Natural killer cell treated with Interleukin-12 subunit alpha and Interleukin-12 subunit beta and Interleukin-15 and Interleukin-18, amount 100 ng/mL, for 72 hours (primary cell): ENCODE results near the gene CXXC1. TPM values are rescaled to one million over a fixed set of nuclear protein-coding genes. Genes with fewer than 3 reads are reported as not detected.
"Not testable (repeated sequence)": the region's sequence is repeated elsewhere in the genome, so short reads cannot be mapped to it uniquely, and the experiment has no call there.

Source experiments
- ATAC-seq, 2 donors: fragments of 150-1000 bp; cut with Tn5 transposase in 1 of 2; sonication (Bioruptor Pico), chemical (Tn5 transposase) in 1 of 2; 2 replicates each; pipeline ENCODE4 v1.10.0; 2021
- DNase-seq: peaks from one replicate; pipeline ENCODE4 v3.0.0; 2022; ENCODE audit warnings: low spot score
- H3K27ac Mint-ChIP-seq, 2 donors: 1 replicate in 1 of 2; 2 replicates in 1 of 2; pipeline ENCODE4 v1.8.0; 2022; ENCODE audit warnings: mixed read lengths in 2 of 2, mild to moderate bottlenecking in 1 of 2, moderate library complexity in 1 of 2
- H3K27me3 Mint-ChIP-seq, 2 donors: 1 replicate in 1 of 2; 2 replicates in 1 of 2; pipeline ENCODE4 v1.8.0; 2022; ENCODE audit warnings: mixed read lengths in 2 of 2
- H3K36me3 Mint-ChIP-seq: one replicate; pipeline ENCODE4 v1.8.0; 2022; ENCODE audit warnings: mixed read lengths
- H3K4me1 Mint-ChIP-seq, 2 donors: 1 replicate in 1 of 2; 2 replicates in 1 of 2; pipeline ENCODE4 v1.8.0; 2022; ENCODE audit warnings: low read depth in 2 of 2, mixed read lengths in 2 of 2, mild to moderate bottlenecking in 1 of 2
- H3K4me3 Mint-ChIP-seq: one replicate; pipeline ENCODE4 v1.8.0; 2022; ENCODE audit warnings: mixed read lengths
- H3K9me3 Mint-ChIP-seq: 2 replicates; pipeline ENCODE4 v1.8.0; 2022; ENCODE audit warnings: mixed read lengths
- total RNA-seq, 2 donors: library from RNA; stranded (reverse); gene quantifications; one replicate each; pipeline ENCODE4 v1.2.3, GENCODE V29; 2022

Gene CXXC1
- total RNA-seq, 2 donors from 2014 or later: 108 to 162 TPM

DNA sequence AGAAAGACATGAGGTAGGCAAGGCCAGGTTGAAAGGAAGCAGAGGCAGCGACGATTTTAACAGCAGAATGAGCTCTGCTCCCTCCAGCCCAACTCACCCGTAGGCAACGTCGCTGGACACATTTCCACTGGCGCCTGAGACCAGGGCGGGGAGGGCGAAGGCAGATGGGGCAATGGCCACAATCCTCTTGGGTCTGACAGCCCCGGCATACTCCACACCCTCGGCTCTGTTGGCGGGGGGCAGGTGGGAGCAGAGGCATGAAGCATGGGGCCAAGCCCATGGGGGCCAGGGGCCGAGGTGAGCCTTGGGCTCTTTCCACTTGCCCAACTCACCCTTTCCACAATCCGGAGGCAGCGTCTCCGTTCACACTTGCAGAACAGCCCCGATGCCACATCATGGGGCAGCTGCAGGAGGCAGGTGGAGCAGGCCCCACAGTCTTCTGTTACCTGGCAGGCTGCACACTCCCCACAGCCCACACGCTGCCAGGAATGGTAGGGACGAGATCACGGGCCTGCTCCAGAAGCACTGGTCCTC, 11.9 kb downstream of the CXXC1 start:
- H3K36me3 Mint-ChIP-seq: peaks cover 26% of the 10 kb centered on the region
- no peak overlapping the region for H3K27ac Mint-ChIP-seq
- no peak overlapping the region for H3K4me3 Mint-ChIP-seq
- no peak for ATAC-seq
- H3K27me3 Mint-ChIP-seq: no peaks in the 10 kb centered on the region
- H3K9me3 Mint-ChIP-seq: no peaks in the 10 kb centered on the region
- no peak for DNase-seq
- H3K4me1 Mint-ChIP-seq: peaks cover 16 to 32% of the 10 kb centered on the region in 2 donors

DNA sequence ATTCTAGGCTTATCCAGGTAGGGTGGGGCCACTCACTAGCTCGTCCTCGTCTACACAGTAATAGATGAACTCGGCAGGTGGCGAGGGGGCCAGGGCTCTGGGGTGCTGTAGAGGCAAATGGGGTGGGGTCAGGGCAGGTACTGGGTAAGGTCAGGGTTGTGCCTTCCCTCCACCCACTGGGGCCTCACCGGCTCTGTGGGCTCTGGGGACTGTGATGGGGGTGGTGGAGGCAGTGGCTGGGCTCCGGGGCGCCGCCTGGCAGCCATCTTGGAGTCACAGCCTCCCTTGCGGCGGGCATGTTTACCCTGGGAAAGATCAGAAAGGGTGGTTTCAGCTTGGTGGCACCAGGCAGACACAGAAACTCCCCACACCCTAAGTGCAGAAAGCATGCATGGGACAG, 12.6 kb downstream of the CXXC1 start:
- peaks cover 10 to 25% of the 10 kb centered on the region in 2 donors for H3K4me1 Mint-ChIP-seq
- H3K9me3 Mint-ChIP-seq: no peaks in the 10 kb centered on the region
- no peak overlapping the region for H3K27ac Mint-ChIP-seq
- peaks cover 26% of the 10 kb centered on the region for H3K36me3 Mint-ChIP-seq
- DNase-seq (no peak), ATAC-seq (no peak)
- no peak overlapping the region for H3K4me3 Mint-ChIP-seq
- no peaks in the 10 kb centered on the region for H3K27me3 Mint-ChIP-seq

DNA sequence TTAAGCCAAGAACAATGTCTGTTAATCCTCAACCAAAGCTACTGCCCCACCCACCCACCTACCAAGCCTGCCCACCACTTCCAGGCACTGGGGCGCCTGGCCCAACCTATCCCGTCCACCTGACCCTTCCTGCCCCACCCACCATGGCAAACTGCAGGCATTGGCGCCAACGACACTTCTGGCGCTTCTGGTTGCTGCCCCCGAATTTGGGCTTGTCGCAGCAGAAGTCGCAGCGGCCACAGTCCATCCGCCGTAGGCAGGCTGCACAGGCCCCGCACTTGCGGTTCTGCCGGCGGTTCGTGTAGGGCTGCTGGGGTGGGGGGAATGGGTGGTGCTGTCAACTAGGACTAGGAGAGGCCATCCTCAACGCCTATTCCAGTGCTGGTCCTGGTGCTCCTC, 13.4 kb downstream of the CXXC1 start:
- Mint-ChIP-seq H3K27me3 (no peaks in the 10 kb centered on the region), H3K4me3 (no peak overlapping the region), H3K36me3 (peaks cover 22% of the 10 kb centered on the region), H3K9me3 (no peaks in the 10 kb centered on the region), H3K4me1 (peaks cover 2 to 21% of the 10 kb centered on the region in 2 donors), H3K27ac (no peak overlapping the region)
- ATAC-seq: no peak
- DNase-seq: no peak

DNA sequence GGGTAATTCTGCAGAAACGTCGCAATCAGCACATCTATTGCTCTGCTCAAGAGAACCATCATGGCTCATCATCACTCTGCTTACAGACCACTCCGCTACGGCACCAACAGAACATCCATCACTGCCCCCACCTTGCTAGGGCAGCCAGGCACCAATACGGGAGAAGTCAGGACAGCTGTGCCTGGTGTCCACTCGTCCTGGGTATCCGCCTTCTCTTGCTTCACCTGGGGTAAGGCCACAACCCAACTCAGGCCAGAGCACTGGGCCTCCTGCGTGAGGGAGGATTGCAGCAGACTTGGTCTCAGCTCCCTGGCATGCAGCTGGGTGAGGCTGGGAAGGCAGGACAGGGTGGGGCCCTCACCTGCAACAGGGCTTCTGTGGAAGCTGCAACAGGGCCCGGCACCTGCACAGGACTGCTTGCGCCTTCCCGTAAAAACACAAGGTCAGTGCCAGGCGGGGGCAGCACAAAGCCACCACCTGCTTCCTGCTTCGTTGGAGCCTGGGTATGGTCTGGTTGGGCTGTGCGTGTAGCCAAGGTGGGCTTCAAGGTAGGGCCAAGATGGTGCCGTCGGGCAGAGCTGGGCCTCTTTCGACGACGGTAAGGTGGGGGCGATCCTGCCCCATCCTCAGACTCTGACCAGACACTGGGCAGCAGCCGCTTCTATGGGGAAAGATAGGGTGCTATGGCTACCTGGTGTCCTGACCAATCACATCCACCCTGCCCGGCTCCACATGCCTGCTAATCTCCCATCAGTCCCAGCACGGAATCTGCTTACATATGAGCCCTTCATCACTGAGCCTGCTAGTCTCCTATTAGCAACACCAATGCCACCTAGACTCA, 14.1 kb downstream of the CXXC1 start:
- no peak overlapping the region for H3K27ac Mint-ChIP-seq
- ATAC-seq: no peak

DNA sequence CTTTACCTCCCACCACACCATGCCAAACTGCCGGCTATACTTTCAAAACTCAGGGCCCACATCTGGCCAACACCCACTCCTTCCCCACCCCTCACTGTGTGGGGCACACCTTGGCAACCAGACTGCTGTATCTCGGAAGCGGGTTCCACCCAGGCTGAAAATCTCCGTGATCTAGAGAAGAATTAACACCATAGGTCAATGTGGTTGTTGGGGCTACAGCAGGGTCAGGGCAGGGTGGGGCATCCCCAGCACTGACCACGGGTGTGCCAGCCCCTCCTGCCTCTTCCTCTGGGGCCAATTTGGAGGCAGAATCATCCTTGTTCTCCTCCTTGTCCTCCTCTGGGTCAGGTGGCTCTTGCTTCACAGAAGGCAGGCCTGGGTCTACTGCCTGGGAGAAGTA, 14.9 kb downstream of the CXXC1 start:
- ATAC-seq (no peak), DNase-seq (no peak)
- Mint-ChIP-seq H3K27me3 (no peaks in the 10 kb centered on the region), H3K27ac (no peak overlapping the region), H3K36me3 (peaks cover 21% of the 10 kb centered on the region), H3K4me1 (peaks cover 5 to 24% of the 10 kb centered on the region in 2 donors), H3K4me3 (no peak overlapping the region), H3K9me3 (no peaks in the 10 kb centered on the region)

More for the DNA sequence above, 14.1 kb downstream of the CXXC1 start:
- no peaks in the 10 kb centered on the region for H3K27me3 Mint-ChIP-seq
- H3K9me3 Mint-ChIP-seq: no peaks in the 10 kb centered on the region
- H3K4me3 Mint-ChIP-seq: no peak overlapping the region
- peaks cover 0 to 20% of the 10 kb centered on the region in 2 donors for H3K4me1 Mint-ChIP-seq
- H3K36me3 Mint-ChIP-seq: peaks cover 21% of the 10 kb centered on the region
- DNase-seq: no peak

DNA sequence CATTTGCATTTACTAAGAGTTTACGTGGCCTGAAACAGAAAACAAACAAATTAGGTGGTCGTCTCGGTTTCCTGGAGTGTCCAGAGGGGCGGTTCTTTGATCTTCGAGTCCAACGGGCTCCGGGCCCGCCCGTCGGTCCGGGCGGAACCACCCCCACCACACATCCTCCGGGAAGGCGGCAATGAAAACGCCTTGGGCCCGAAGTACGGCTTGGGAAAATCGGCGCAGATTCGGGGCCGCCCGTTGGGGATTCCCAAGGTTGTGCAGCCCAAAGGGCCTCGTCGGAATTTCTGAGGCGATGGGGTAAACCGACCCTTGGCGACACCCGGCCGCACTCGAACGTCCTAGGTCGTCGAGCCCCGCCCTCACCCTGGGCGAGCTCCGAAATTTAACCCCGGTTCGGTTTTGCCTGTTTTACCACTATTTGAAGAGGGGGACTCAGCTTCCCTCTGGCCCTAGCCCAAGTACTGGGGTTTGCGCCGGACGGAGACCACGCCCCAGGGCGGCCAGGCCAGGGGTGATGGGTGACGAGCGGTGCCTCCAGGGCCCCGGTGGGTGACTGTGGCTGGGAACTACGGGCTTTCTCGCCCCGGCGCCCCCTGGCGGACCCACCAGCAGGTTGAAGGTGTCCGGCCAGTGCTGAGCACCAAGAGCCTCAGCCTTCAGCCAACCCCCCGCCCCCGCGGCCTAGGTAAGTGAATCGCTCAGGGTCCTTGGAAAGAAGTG, 19.3 kb downstream of the CXXC1 start:
- peak; percentile 83 to 86 for ATAC-seq

DNA sequence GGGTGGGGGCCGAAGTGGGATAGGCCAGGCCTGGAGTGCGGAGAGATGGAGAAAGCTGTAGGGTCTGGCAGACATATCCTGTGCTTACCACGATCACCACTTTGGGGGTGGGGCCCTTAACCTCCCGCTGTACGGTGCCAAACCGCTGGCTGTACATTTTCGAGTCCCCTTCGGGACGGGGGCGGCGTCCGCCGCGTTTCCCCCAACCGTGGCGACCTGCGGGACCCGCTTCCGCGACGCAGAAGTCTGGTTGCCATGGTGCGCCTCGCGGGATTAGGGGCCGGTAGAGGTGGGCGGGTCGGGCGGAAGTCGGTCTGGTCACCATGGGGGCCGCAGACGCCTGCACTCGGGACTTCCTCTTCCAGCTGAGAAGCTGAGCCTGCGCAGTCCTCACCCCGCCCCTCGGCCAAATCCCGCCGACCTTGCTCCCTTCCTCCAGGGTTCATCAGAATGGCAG, 21.2 kb downstream of the CXXC1 start, which contains the start of gene CFAP53:
TSS of gene CFAP53 (minus strand) at position 248 of the 457 bp plus-strand sequence. CDS start at position 157, 91 bp downstream.
- Mint-ChIP-seq H3K36me3 (no peaks in the 10 kb centered on the region), H3K27ac (peak within 1 kb of the TSS; percentile 84 to 87), H3K4me3 (peak within 1 kb of the TSS; percentile 85), H3K27me3 (no peaks in the 10 kb centered on the region), H3K9me3 (no peaks in the 10 kb centered on the region), H3K4me1 (peaks cover 13 to 20% of the 10 kb centered on the region in 2 donors)
- DNase-seq (peak; percentile 96), ATAC-seq (peak; percentile 96 to 97)

More for the DNA sequence above, 19.3 kb downstream of the CXXC1 start:
- peak overlapping the region; percentile 64 to 81 for H3K27ac Mint-ChIP-seq
- H3K4me3 Mint-ChIP-seq: peak overlapping the region; percentile 64
- H3K36me3 Mint-ChIP-seq: no peaks in the 10 kb centered on the region
- no peaks in the 10 kb centered on the region for H3K27me3 Mint-ChIP-seq
- DNase-seq: peak; percentile 90
- H3K4me1 Mint-ChIP-seq: peaks cover 17 to 20% of the 10 kb centered on the region in 2 donors
- H3K9me3 Mint-ChIP-seq: no peaks in the 10 kb centered on the region

DNA sequence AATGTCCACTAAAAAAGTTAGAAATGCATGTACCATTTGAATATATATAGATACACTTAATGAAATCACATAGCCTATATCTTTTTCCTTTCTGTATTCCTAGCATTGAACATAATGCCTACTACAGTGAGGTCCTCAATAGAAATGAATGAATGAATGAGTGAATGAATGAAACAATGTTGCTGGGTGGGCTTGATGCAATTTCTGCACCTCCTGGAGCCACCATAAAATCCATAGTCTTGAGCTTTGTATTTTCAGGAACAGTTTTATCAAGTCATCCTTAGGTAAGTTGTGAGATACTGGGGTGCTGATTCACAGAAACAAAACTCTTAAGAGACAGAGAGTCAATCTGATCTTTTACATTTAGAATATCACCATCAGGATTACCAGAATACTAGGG, 24.5 kb downstream of the CXXC1 start:
- Mint-ChIP-seq H3K4me3 (no peak overlapping the region), H3K9me3 (no peaks in the 10 kb centered on the region), H3K4me1 (peaks cover 10 to 19% of the 10 kb centered on the region in 2 donors), H3K27ac (no peak overlapping the region), H3K36me3 (no peaks in the 10 kb centered on the region), H3K27me3 (peaks cover 6 to 7% of the 10 kb centered on the region in 2 donors)
- no peak for ATAC-seq
- DNase-seq: no peak

DNA sequence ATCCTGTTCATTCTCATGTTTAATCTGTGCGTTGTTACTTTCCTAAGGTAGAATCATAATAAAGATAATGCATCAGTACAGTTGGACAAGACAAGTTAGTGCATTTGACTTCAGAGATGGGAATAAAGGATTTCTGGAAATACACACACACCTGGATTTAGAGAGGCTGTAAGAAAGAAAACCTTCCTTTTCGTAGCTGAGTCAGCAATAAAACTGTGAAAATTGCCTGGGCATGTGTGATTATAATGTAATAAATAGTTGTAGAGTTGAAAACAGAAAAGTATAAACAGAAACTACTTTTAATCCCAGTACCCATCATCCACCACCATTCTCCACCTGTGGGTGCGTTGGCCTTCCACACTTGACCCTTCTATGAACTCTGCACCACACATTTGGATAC, 36.6 kb downstream of the CXXC1 start:
- no peak overlapping the region for H3K4me3 Mint-ChIP-seq
- no peak for DNase-seq
- H3K27me3 Mint-ChIP-seq: peaks cover 9 to 13% of the 10 kb centered on the region in 2 donors
- no peak for ATAC-seq
- no peak overlapping the region for H3K27ac Mint-ChIP-seq
- no peaks in the 10 kb centered on the region for H3K9me3 Mint-ChIP-seq
- no peaks in the 10 kb centered on the region for H3K36me3 Mint-ChIP-seq
- no peaks in the 10 kb centered on the region for H3K4me1 Mint-ChIP-seq

DNA sequence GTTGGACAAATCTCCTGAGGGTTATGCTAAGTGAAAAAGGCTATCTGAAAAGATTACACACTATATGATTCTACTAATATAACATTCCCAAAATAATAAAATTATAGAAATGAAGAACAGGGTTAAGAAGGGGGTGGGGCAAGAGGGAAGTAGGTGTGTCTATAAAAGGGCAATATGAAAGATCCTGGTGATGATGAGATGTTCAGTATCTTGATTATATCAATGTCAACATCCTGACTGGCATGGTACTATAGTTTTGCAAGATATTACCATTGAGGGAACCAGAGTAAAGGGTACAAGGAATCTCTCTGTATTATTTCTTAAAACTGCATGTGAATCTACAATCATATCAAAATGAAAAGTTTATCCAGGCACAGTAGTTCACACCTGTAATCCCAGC, 37.9 kb downstream of the CXXC1 start:
- Mint-ChIP-seq H3K27me3 (peaks cover 9 to 13% of the 10 kb centered on the region in 2 donors), H3K4me1 (no peaks in the 10 kb centered on the region), H3K36me3 (no peaks in the 10 kb centered on the region), H3K4me3 (no peak overlapping the region), H3K9me3 (no peaks in the 10 kb centered on the region), H3K27ac (no peak overlapping the region)
- ATAC-seq: no peak
- no peak for DNase-seq

DNA sequence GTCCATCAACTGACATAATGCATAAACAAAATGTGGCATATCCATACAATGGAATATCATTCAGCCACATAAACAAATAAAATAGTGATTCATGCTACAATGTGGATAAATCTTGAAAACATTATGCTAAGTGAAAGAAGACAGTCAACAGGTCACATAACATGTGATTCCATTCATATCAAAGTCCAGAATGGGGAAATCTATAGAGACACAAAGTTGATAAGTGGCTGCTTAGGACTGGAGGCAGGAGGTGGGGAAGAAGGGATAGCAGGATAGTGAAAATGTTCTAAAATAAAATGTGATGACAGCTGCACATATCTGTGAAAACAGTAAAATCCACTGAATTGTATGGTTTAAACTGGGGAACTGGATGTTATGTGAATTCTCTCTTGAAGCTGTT, 39.9 kb downstream of the CXXC1 start:
- Mint-ChIP-seq H3K27me3 (peaks cover 13 to 16% of the 10 kb centered on the region in 2 donors), H3K9me3 (no peaks in the 10 kb centered on the region), H3K4me3 (no peak overlapping the region), H3K27ac (no peak overlapping the region), H3K36me3 (no peaks in the 10 kb centered on the region), H3K4me1 (no peaks in the 10 kb centered on the region)
- ATAC-seq: no peak
- no peak for DNase-seq

DNA sequence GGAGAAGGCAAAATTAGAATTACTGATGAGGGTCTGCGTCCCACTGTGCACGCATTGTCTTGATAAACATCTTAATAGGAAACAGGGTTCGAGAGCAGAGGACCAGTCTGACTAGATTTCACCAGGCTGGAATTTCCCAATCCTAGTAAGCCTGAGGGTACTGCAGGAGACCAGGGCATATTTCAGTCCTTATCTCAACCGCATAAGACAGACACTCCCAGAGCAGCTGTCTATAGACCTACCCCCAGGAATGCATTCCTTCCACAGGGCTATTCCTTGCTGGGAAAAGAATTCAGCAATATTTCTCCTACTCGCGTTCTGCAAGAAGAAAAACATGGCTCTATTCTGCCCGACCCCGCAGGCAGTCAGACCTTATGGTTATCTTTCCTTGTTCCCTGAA, 45.7 kb downstream of the CXXC1 start:
- not testable (repeated sequence) for H3K4me3 Mint-ChIP-seq

DNA sequence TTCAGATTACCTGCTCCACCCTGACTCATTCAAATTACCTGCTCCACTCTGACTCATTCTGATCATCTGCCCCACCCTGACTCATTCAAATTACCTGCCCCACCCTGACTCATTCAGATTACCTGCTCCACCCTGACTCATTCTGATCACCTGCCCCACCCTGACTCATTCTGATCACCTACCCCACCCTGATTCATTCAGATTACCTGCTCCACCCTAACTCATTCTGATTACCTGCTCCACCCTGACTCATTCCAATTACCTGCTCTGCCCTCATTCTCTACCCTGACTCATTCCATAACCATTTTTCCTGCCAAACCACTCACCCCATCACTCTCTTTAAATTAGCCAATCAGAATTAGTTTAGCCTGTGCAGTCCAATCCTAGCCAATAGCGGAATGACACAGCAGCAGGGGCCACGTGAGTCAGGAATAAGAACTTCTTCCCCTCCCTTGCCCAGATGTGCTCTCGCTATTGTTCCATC, 47.4 kb downstream of the CXXC1 start:
- Mint-ChIP-seq H3K4me3 (no peak overlapping the region), H3K27me3 (peaks cover 10 to 32% of the 10 kb centered on the region in 2 donors)
- no peak for DNase-seq

More for the DNA sequence above, 45.7 kb downstream of the CXXC1 start:
- not testable (repeated sequence) for ATAC-seq, H3K4me1 Mint-ChIP-seq, H3K27ac Mint-ChIP-seq, DNase-seq
- peaks cover 10% of the 10 kb centered on the region for H3K36me3 Mint-ChIP-seq
- peaks cover 10% of the 10 kb centered on the region for H3K9me3 Mint-ChIP-seq
- H3K27me3 Mint-ChIP-seq: peaks cover 10 to 26% of the 10 kb centered on the region in 2 donors

More for the DNA sequence above, 47.4 kb downstream of the CXXC1 start:
- no peak overlapping the region for H3K27ac Mint-ChIP-seq
- H3K9me3 Mint-ChIP-seq: peaks cover 10% of the 10 kb centered on the region
- ATAC-seq: no peak
- peaks cover 10% of the 10 kb centered on the region for H3K36me3 Mint-ChIP-seq
- H3K4me1 Mint-ChIP-seq: no peaks in the 10 kb centered on the region
